SK-N-SH (cell line): ENCODE measurements around the gene GRB10. TPM values are rescaled to one million over a fixed set of nuclear protein-coding genes. Genes with fewer than 3 reads are reported as not detected.

Experiments
- CTCF ChIA-PET: fragments of 300-600, 350-600 bp; formaldehyde crosslinking; extraction: SDS; loops from one replicate; lab custom pipeline; 2021; lab: Yijun Ruan, JAX
- POLR2A ChIA-PET: fragments of 350-600 bp; sonication (Branson Sonifier 250); formaldehyde crosslinking; extraction: SDS; loops from one replicate; lab custom pipeline; 2020; ENCODE audit warnings: antibody characterized with exemption, inconsistent platforms; lab: Yijun Ruan, JAX
- DNase-seq: peaks from one replicate; pipeline ENCODE4 v3.0.0; 2012
- H2AFZ ChIP-seq: fragments of 200-600 bp; sonication (generic); 2 replicates; pipeline ENCODE4 v1.8.1; 2016; ENCODE audit warnings: antibody characterized with exemption, mild to moderate bottlenecking, low read depth
- H3F3A ChIP-seq: fragments of 200-600 bp; sonication (generic); replicated peaks from 2 replicates; pipeline ENCODE3; 2016; ENCODE audit warnings: antibody characterized with exemption, mild to moderate bottlenecking; ENCODE audit not compliant: insufficient read depth
- H3K27ac ChIP-seq, 2 experiments: fragments of 200-500 bp in 1 of 2; fragments of 200-600 bp in 1 of 2; sonication (Bioruptor generic) in 1 of 2; sonication (generic), shearing (Covaris generic) in 1 of 2; 2 replicates each; pipeline versions ENCODE4 v1.5.1 to v1.6.1; 2014 to 2016; ENCODE audit warnings: low read depth in 2 of 2, inconsistent platforms in 1 of 2, low read length in 1 of 2, mild to moderate bottlenecking in 1 of 2, mixed read lengths in 1 of 2
- H3K27me3 ChIP-seq: fragments of 200-600 bp; sonication (generic), shearing (Covaris generic); 2 replicates; pipeline ENCODE4 v1.6.1; 2016; ENCODE audit warnings: mixed run types; ENCODE audit not compliant: insufficient read depth
- H3K36me3 ChIP-seq, 2 experiments: fragments of 200-500 bp in 1 of 2; fragments of 200-600 bp in 1 of 2; sonication (Bioruptor generic) in 1 of 2; sonication (generic) in 1 of 2; replicated peaks in 1 of 2; 2 replicates each; pipeline versions ENCODE3 to v1.5.1; 2014 to 2016; ENCODE audit warnings: low read length in 1 of 2, mild to moderate bottlenecking in 1 of 2; ENCODE audit not compliant: insufficient read depth in 2 of 2, control insufficient read depth in 1 of 2
- H3K4me1 ChIP-seq, 2 experiments: fragments of 200-500 bp in 1 of 2; fragments of 200-600 bp in 1 of 2; sonication (Bioruptor generic) in 1 of 2; sonication (generic), shearing (Covaris generic) in 1 of 2; 2 replicates each; pipeline versions ENCODE4 v1.5.1 to v1.6.1; 2014 to 2016; ENCODE audit warnings: low read depth in 1 of 2, low read length in 1 of 2, mixed run types in 1 of 2; ENCODE audit not compliant: insufficient read depth in 2 of 2, control insufficient read depth in 1 of 2
- H3K4me2 ChIP-seq: fragments of 200-600 bp; sonication (generic), shearing (Covaris generic); 2 replicates; pipeline ENCODE4 v1.6.1; 2017; ENCODE audit warnings: mixed run types
- H3K4me3 ChIP-seq, 2 experiments: fragments of 200-500 bp in 1 of 2; fragments of 200-600 bp in 1 of 2; sonication (Bioruptor generic) in 1 of 2; sonication (generic), shearing (Covaris generic) in 1 of 2; 2 replicates each; pipeline versions ENCODE4 v1.5.1 to v1.8.1; 2014 to 2016; ENCODE audit warnings: low read depth in 2 of 2, inconsistent platforms in 1 of 2, low read length in 1 of 2, mild to moderate bottlenecking in 1 of 2, mixed read lengths in 1 of 2, moderate library complexity in 1 of 2
- H3K79me2 ChIP-seq: fragments of 200-600 bp; sonication (generic); 2 replicates; pipeline ENCODE4 v1.8.1; 2017; ENCODE audit warnings: mild to moderate bottlenecking; ENCODE audit not compliant: insufficient read depth
- H3K9ac ChIP-seq: fragments of 200-600 bp; sonication (generic); 2 replicates; pipeline ENCODE4 v1.6.1; 2017; ENCODE audit warnings: mixed run types
- H3K9me2 ChIP-seq: fragments of 200-600 bp; sonication (generic); 2 replicates; pipeline ENCODE4 v1.6.1; 2017; ENCODE audit warnings: mixed run types
- H3K9me3 ChIP-seq: fragments of 200-600 bp; sonication (generic); 2 replicates; pipeline ENCODE4 v1.6.1; 2017; ENCODE audit warnings: mixed run types, mild to moderate bottlenecking, moderate library complexity
- H4K20me1 ChIP-seq: fragments of 200-600 bp; sonication (generic); 2 replicates; pipeline ENCODE4 v1.6.1; 2017; ENCODE audit warnings: mild to moderate bottlenecking, mixed run types; ENCODE audit not compliant: insufficient read depth
- CHD2 ChIP-seq: fragments of 150-350 bp; IDR thresholded peaks from 2 replicates; pipeline ENCODE4 v1.6.1; 2018; ENCODE audit warnings: low read length; ENCODE audit not compliant: partially characterized antibody
- CTCF ChIP-seq: fragments of 200-600 bp; sonication (generic); IDR thresholded peaks from 2 replicates; pipeline ENCODE4 v1.6.1; 2017; ENCODE audit warnings: antibody characterized with exemption, mild to moderate bottlenecking, moderate library complexity
- EZH2phosphoT487 ChIP-seq: fragments of 200-600 bp; sonication (generic); IDR thresholded peaks from 2 replicates; pipeline ENCODE4 v1.6.1; 2017; ENCODE audit warnings: low read depth, mixed run types, mild to moderate bottlenecking, antibody characterized with exemption, moderate library complexity, borderline replicate concordance
- FOSL2 ChIP-seq: IDR thresholded peaks from 2 replicates; pipeline ENCODE4 v1.4.0; 2012; ENCODE audit warnings: low read depth, mild to moderate bottlenecking, moderate library complexity, borderline replicate concordance
- FOXJ3 ChIP-seq: sonication (generic); formaldehyde crosslinking; IDR thresholded peaks from 2 replicates; pipeline ENCODE4 v1.5.1; 2020; ENCODE audit warnings: mild to moderate bottlenecking, missing genetic modification reagents
- JUND ChIP-seq: IDR thresholded peaks from 2 replicates; pipeline ENCODE4 v1.4.0; 2012
- MEF2A ChIP-seq: IDR thresholded peaks from 2 replicates; pipeline ENCODE4 v1.4.0; 2012; ENCODE audit warnings: low read depth, borderline replicate concordance
- MXI1 ChIP-seq: IDR thresholded peaks from 2 replicates; pipeline ENCODE4 v1.6.1; 2012; ENCODE audit warnings: mild to moderate bottlenecking, low read depth, low read length, improper control_type of control experiment
- PBX3 ChIP-seq: IDR thresholded peaks from 2 replicates; pipeline ENCODE4; 2012
- REST ChIP-seq: IDR thresholded peaks from 2 replicates; pipeline ENCODE4 v1.6.1; 2012; ENCODE audit warnings: mild to moderate bottlenecking, low read depth, low read length, moderate library complexity
- RFX5 ChIP-seq: IDR thresholded peaks from 2 replicates; pipeline ENCODE4 v1.6.1; 2012; ENCODE audit warnings: mild to moderate bottlenecking, improper control_type of control experiment, low read length
- TAF1 ChIP-seq: IDR thresholded peaks from 2 replicates; pipeline ENCODE4 v1.6.1; 2012; ENCODE audit warnings: low read depth, mild to moderate bottlenecking, low read length, moderate library complexity, borderline replicate concordance
- TCF12 ChIP-seq: IDR thresholded peaks from 2 replicates; pipeline ENCODE4 v1.4.0; 2012
- USF1 ChIP-seq: IDR thresholded peaks from 2 replicates; pipeline ENCODE4 v1.4.0; 2012; ENCODE audit warnings: low read depth, borderline replicate concordance
- YY1 ChIP-seq: IDR thresholded peaks from 2 replicates; pipeline ENCODE4 v1.4.0; 2012; ENCODE audit warnings: low read depth, mild to moderate bottlenecking
- ZBTB33 ChIP-seq: IDR thresholded peaks from 2 replicates; pipeline ENCODE4 v1.4.0; 2012; ENCODE audit warnings: low read depth, borderline replicate concordance
- WGBS: methylation state at CpG from one replicate; pipeline ENCODE4 v1.1.6; 2017; ENCODE audit warnings: low lambda C conversion rate; 5-methylcytosine and 5-hydroxymethylcytosine counted together
- polyA plus RNA-seq, 3 experiments: library from polyadenylated mRNA; depleted of rRNA; stranded (reverse); fragments of >200 nt; gene quantifications; 2 replicates each; pipeline ENCODE4 v1.2.3, GENCODE V29; 2012

Gene GRB10
- polyA plus RNA-seq, 1 of the 3 experiments (the other 2 are of a cell fraction) = 5.1 TPM

GRCh38 chr7:50766106-50766848 is 16.4 kb downstream of the GRB10 start:
- Histone ChIP-seq H3K79me2 (peaks cover 100% of the 10 kb centered on the region), H2AFZ (no peak overlapping the region), H3K27ac (no peak overlapping the region), H3K27me3 (no peaks in the 10 kb centered on the region), H3K9me2 (no peaks in the 10 kb centered on the region), H3K4me2 (no peak overlapping the region; the same call in 1 of the 2 replicates), H3K4me1 (no peaks in the 10 kb centered on the region), H3K9me3 (0 out of 2 replicates have a peak, but pooled peaks cover 9% of the 10 kb centered on the region), H3K4me3 (no peak overlapping the region)
- no peak for DNase-seq
- CTCF ChIA-PET = no interaction called here
- TF ChIP-seq TAF1 = no peak
- TF ChIP-seq ZBTB33 = no peak
- TF ChIP-seq YY1 = no peak
- no peak for TF ChIP-seq TCF12
- TF ChIP-seq MEF2A = no peak
- TF ChIP-seq FOSL2 = no peak
- no peak for TF ChIP-seq CHD2
- no peak for TF ChIP-seq RFX5
- no peak for TF ChIP-seq CTCF
- TF ChIP-seq, all 33 proteins: peak for 0
- Histone ChIP-seq H3K9ac (no peak overlapping the region), H3F3A (peaks cover 3% of the 10 kb centered on the region), H3K36me3 (peaks cover 0 to 23% of the 10 kb centered on the region in 2 experiments), H4K20me1 (peaks cover 95% of the 10 kb centered on the region)
- POLR2A ChIA-PET = no interaction called here
- WGBS = 24% methylated on average over 5 of the region's 5 CpGs

- CTCF ChIA-PET = no interaction called here
- 30% methylated on average over 2 of the region's 2 CpGs for WGBS
- TF ChIP-seq USF1 (no peak), PBX3 (no peak), YY1 (no peak), FOXJ3 (CRISPR knock-in tag) (no peak), REST (no peak), CHD2 (no peak), MXI1 (no peak), EZH2phosphoT487 (no peak), JUND (no peak), TAF1 (no peak)
These were observed 20.4 kb downstream of the GRB10 start for GRCh38 chr7:50762337-50762736.

More at GRCh38 chr7:50762337-50762736, 20.4 kb downstream of the GRB10 start:
- POLR2A ChIA-PET = no interaction called here
- Histone ChIP-seq H3K4me1 (no peaks in the 10 kb centered on the region), H3K79me2 (peaks cover 100% of the 10 kb centered on the region), H3K27ac (no peak overlapping the region), H3K27me3 (no peaks in the 10 kb centered on the region), H3K36me3 (peaks cover 0 to 21% of the 10 kb centered on the region in 2 experiments), H3F3A (peaks cover 3% of the 10 kb centered on the region), H3K9me3 (0 out of 2 replicates have a peak, but pooled peaks cover 9% of the 10 kb centered on the region), H3K4me3 (no peak overlapping the region), H4K20me1 (peaks cover 95% of the 10 kb centered on the region), H2AFZ (no peak overlapping the region), H3K9me2 (no peaks in the 10 kb centered on the region), H3K4me2 (no peak overlapping the region), H3K9ac (no peak overlapping the region)
- no peak for DNase-seq
